Measurements from ENCODE around the gene REV3L. TPM values are rescaled to one million over a fixed set of nuclear protein-coding genes. Genes with fewer than 3 reads are reported as not detected.

The REV3L gene
- total RNA-seq, 1 experiment from 2014 or later: 12.8 TPM

DNA sequence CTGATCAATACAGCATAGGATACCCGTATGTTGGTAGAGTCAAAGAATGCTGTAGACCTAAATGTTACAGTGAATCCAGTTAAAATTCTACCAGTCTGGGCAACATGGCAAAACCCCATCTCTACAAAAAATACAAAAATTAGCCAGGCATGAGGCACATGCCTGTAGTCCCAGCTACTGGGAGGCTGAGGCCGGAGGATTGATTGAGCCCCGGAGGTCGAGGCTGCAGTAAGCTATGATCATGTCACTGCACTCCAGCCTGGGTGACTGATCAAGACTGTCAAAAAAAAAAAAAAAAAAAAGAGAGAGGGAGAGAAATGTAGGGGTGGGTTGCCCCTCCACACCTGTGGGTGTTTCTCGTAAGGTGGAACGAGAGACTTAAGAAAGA, 228.2 kb downstream of the REV3L start:
- Histone ChIP-seq H3K4me1 (ENCODE audit: control insufficient read depth in 1 of 2, insufficient read depth in 2 of 2, low read length in 2 of 2) (peaks cover 0 to 10% of the 10 kb centered on the region in 2 experiments; a peak in 2 of 4 replicates), H4K20me1 (ENCODE audit: insufficient read depth) (no peaks in the 10 kb centered on the region), H3K79me2 (ENCODE audit: insufficient read depth, low read length) (peaks cover 6% of the 10 kb centered on the region; the same call in 1 of the 2 replicates), H3K27me3 (ENCODE audit: insufficient read depth, low read length) (no peaks in the 10 kb centered on the region), H3K9me3 (ENCODE audit: control insufficient read depth in 1 of 2, insufficient read depth in 1 of 2, low read depth in 1 of 2, low read length in 2 of 2) (no peaks in the 10 kb centered on the region), H3K27ac (ENCODE audit: low read depth, low read length) (no peak overlapping the region), H3K9ac (ENCODE audit: low read length) (no peak overlapping the region), H3K36me3 (ENCODE audit: control insufficient read depth in 1 of 2, insufficient read depth in 2 of 2, low read length in 2 of 2) (no peaks in the 10 kb centered on the region), H2AFZ (ENCODE audit: low read depth, low read length, poor library complexity, severe bottlenecking) (no peak overlapping the region), H3K4me2 (ENCODE audit: low read length) (no peak overlapping the region), H3K9me2 (ENCODE audit: insufficient read depth) (no peaks in the 10 kb centered on the region), H3K4me3 (replicated peaks in 1 of 2; ENCODE audit: low read depth in 1 of 2, low read length in 2 of 2) (no peak overlapping the region)
- ATAC-seq (no peak), DNase-seq (ENCODE audit: low read depth, low spot score) (no peak)
- ChIA-PET CTCF (no interaction called here), POLR2A (no interaction called here), RAD21 (ENCODE audit: low non-redundant PET in 1 of 2, low total read pairs in 2 of 2, uncharacterized antibody in 2 of 2, unreplicated experiment in 2 of 2) (no interaction called here)
- TF ChIP-seq, protein P1, sequence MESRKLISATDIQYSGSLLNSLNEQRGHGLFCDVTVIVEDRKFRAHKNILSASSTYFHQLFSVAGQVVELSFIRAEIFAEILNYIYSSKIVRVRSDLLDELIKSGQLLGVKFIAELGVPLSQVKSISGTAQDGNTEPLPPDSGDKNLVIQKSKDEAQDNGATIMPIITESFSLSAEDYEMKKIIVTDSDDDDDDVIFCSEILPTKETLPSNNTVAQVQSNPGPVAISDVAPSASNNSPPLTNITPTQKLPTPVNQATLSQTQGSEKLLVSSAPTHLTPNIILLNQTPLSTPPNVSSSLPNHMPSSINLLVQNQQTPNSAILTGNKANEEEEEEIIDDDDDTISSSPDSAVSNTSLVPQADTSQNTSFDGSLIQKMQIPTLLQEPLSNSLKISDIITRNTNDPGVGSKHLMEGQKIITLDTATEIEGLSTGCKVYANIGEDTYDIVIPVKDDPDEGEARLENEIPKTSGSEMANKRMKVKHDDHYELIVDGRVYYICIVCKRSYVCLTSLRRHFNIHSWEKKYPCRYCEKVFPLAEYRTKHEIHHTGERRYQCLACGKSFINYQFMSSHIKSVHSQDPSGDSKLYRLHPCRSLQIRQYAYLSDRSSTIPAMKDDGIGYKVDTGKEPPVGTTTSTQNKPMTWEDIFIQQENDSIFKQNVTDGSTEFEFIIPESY (IDR thresholded peaks at IDR 0.05; ENCODE audit: extremely low read depth, insufficient replicate concordance, low read length): no peak
- TF ChIP-seq SRF (IDR thresholded peaks at IDR 0.05; ENCODE audit: low read depth) (no peak), RAD21 (IDR thresholded peaks at IDR 0.05; ENCODE audit: low read depth) (no peak), CEBPB (IDR thresholded peaks at IDR 0.05; ENCODE audit: low read depth) (no peak), JUND (IDR thresholded peaks at IDR 0.05) (no peak), ATF3 (IDR thresholded peaks at IDR 0.05) (no peak), EGR1 (IDR thresholded peaks at IDR 0.05; ENCODE audit: low read depth) (no peak), EZH2 (IDR thresholded peaks at IDR 0.05) (no peak), FOSL1 (IDR thresholded peaks at IDR 0.05; ENCODE audit: low read depth) (no peak), ZNF274 (IDR thresholded peaks at IDR 0.05; ENCODE audit: low read depth, low read length) (no peak), EZH2phosphoT487 (IDR thresholded peaks at IDR 0.05; ENCODE audit: borderline replicate concordance) (no peak)
- TF ChIP-seq, protein P2, sequence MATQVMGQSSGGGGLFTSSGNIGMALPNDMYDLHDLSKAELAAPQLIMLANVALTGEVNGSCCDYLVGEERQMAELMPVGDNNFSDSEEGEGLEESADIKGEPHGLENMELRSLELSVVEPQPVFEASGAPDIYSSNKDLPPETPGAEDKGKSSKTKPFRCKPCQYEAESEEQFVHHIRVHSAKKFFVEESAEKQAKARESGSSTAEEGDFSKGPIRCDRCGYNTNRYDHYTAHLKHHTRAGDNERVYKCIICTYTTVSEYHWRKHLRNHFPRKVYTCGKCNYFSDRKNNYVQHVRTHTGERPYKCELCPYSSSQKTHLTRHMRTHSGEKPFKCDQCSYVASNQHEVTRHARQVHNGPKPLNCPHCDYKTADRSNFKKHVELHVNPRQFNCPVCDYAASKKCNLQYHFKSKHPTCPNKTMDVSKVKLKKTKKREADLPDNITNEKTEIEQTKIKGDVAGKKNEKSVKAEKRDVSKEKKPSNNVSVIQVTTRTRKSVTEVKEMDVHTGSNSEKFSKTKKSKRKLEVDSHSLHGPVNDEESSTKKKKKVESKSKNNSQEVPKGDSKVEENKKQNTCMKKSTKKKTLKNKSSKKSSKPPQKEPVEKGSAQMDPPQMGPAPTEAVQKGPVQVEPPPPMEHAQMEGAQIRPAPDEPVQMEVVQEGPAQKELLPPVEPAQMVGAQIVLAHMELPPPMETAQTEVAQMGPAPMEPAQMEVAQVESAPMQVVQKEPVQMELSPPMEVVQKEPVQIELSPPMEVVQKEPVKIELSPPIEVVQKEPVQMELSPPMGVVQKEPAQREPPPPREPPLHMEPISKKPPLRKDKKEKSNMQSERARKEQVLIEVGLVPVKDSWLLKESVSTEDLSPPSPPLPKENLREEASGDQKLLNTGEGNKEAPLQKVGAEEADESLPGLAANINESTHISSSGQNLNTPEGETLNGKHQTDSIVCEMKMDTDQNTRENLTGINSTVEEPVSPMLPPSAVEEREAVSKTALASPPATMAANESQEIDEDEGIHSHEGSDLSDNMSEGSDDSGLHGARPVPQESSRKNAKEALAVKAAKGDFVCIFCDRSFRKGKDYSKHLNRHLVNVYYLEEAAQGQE (IDR thresholded peaks at IDR 0.05; ENCODE audit: low read depth): no peak
- no TSS peak for BruUV-seq (replicated peaks)
- intact Hi-C loops (cut with micrococcal nuclease): loop anchor here (5.0 kb wide), 1 partner anchor 242 kb away; no protein-coding TSS in a partner anchor
